Measurements from ENCODE around the gene METTL18.
A peak's percentile ranks its signal among the peaks of the same experiment; 100 is the strongest.

Gene METTL18

GRCh38 chr1:169793730-169794129 is 977 bp downstream of the METTL18 start:
- Histone ChIP-seq H3K9me3 (ENCODE audit: control extremely low read depth in 1 of 5, control insufficient read depth in 4 of 5, insufficient read depth in 2 of 5, low read depth in 1 of 5, low read length in 4 of 5) (no peaks in the 10 kb centered on the region), H3K4me1 (ENCODE audit: control extremely low read depth in 1 of 4, control insufficient read depth in 4 of 4, insufficient read depth in 4 of 4, low read length in 3 of 4) (peaks cover 9 to 26% (median 17%) of the 10 kb centered on the region in 4 experiments), H3K27ac (ENCODE audit: insufficient read depth in 1 of 2, low read depth in 1 of 2, low read length in 2 of 2, poor library complexity in 1 of 2, severe bottlenecking in 2 of 2) (peak overlapping the region; percentile 4 to 91), H3K27me3 (replicated peaks in 2 of 5; ENCODE audit: control insufficient read depth in 4 of 5, insufficient read depth in 5 of 5, low read length in 4 of 5) (no peaks in the 10 kb centered on the region), H3K36me3 (ENCODE audit: control insufficient read depth in 4 of 4, insufficient read depth in 4 of 4, low read length in 3 of 4) (peaks cover 3 to 7% (median 3%) of the 10 kb centered on the region in 4 experiments), H3K4me3 (ENCODE audit: control insufficient read depth in 1 of 7, extremely low read depth in 1 of 7, insufficient read depth in 4 of 7, low read depth in 2 of 7, low read length in 6 of 7) (peak overlapping the region in 6 of 7 experiments; percentile 96 to 100 (median 98))
- no peak for DNase-seq
- ChIA-PET POLR2A (interaction anchor here (0.6 kb wide), 1 partner anchor 13 kb away, joined by 5 read pairs; no protein-coding TSS in a partner anchor), CTCF (interaction anchor here (1.4 to 2.1 kb wide), 4 partner anchors 9 to 242 kb away, joined by 4 to 9 read pairs (median 6); no protein-coding TSS in a partner anchor)
- WGBS (ENCODE audit: insufficient coverage) = no CpG with 5 or more reads among the region's 1 CpG

- ChIA-PET CTCF (no interaction called here), POLR2A (interaction anchor here (0.6 to 0.7 kb wide), 2 partner anchors 13 to 70 kb away, joined by 3 to 5 read pairs; no protein-coding TSS in a partner anchor)
- WGBS (ENCODE audit: insufficient coverage) = no CpG with 5 or more reads among the region's 2 CpGs
- DNase-seq = no peak
- peaks cover 0 to 10% (median 0%) of the 10 kb centered on the region in 5 experiments for H3K27me3 ChIP-seq (replicated peaks in 2 of 5; ENCODE audit: control insufficient read depth in 4 of 5, insufficient read depth in 5 of 5, low read length in 4 of 5)
- H3K4me1 ChIP-seq (ENCODE audit: control extremely low read depth in 1 of 4, control insufficient read depth in 4 of 4, insufficient read depth in 4 of 4, low read length in 3 of 4) = peaks cover 0 to 2% (median under 1%) of the 10 kb centered on the region in 4 experiments
- H3K36me3 ChIP-seq (ENCODE audit: control insufficient read depth in 4 of 4, insufficient read depth in 4 of 4, low read length in 3 of 4) = peaks cover 0 to 7% (median 3%) of the 10 kb centered on the region in 4 experiments
- no peaks in the 10 kb centered on the region for H3K9me3 ChIP-seq (ENCODE audit: control extremely low read depth in 1 of 5, control insufficient read depth in 4 of 5, insufficient read depth in 2 of 5, low read depth in 1 of 5, low read length in 4 of 5)
- no peak overlapping the region for H3K27ac ChIP-seq (ENCODE audit: insufficient read depth in 1 of 2, low read depth in 1 of 2, low read length in 2 of 2, poor library complexity in 1 of 2, severe bottlenecking in 2 of 2)
- H3K4me3 ChIP-seq (ENCODE audit: control insufficient read depth in 1 of 7, extremely low read depth in 1 of 7, insufficient read depth in 4 of 7, low read depth in 2 of 7, low read length in 6 of 7) = no peak overlapping the region
Measured at GRCh38 chr1:169788402-169788801, 6.3 kb downstream of the METTL18 start.

- Histone ChIP-seq H3K9me3 (ENCODE audit: control extremely low read depth in 1 of 5, control insufficient read depth in 4 of 5, insufficient read depth in 2 of 5, low read depth in 1 of 5, low read length in 4 of 5) (no peaks in the 10 kb centered on the region), H3K4me3 (ENCODE audit: control insufficient read depth in 1 of 7, extremely low read depth in 1 of 7, insufficient read depth in 4 of 7, low read depth in 2 of 7, low read length in 6 of 7) (no peak overlapping the region), H3K27ac (ENCODE audit: insufficient read depth in 1 of 2, low read depth in 1 of 2, low read length in 2 of 2, poor library complexity in 1 of 2, severe bottlenecking in 2 of 2) (no peak overlapping the region), H3K4me1 (ENCODE audit: control extremely low read depth in 1 of 4, control insufficient read depth in 4 of 4, insufficient read depth in 4 of 4, low read length in 3 of 4) (no peaks in the 10 kb centered on the region), H3K36me3 (ENCODE audit: control insufficient read depth in 4 of 4, insufficient read depth in 4 of 4, low read length in 3 of 4) (no peaks in the 10 kb centered on the region), H3K27me3 (replicated peaks in 2 of 5; ENCODE audit: control insufficient read depth in 4 of 5, insufficient read depth in 5 of 5, low read length in 4 of 5) (peaks cover 0 to 10% (median 0%) of the 10 kb centered on the region in 5 experiments)
- CTCF ChIA-PET = interaction anchor here (0.9 kb wide), 1 partner anchor 186 kb away, joined by 3 read pairs; no protein-coding TSS in a partner anchor
- POLR2A ChIA-PET = interaction anchor here (0.6 kb wide), 1 partner anchor 101 kb away, joined by 3 read pairs; no protein-coding TSS in a partner anchor
- DNase-seq = no peak
- WGBS (ENCODE audit: insufficient coverage) = 96% methylated on average over 3 of the region's 3 CpGs
Measured at GRCh38 chr1:169786974-169787373, 7.7 kb downstream of the METTL18 start.

GRCh38 chr1:169785267-169785666 is 9.4 kb downstream of the METTL18 start:
- POLR2A ChIA-PET = no interaction called here
- 90% methylated on average over 1 of the region's 6 CpGs for WGBS (ENCODE audit: insufficient coverage)

GRCh38 chr1:169784102-169784501 is 10.6 kb downstream of the METTL18 start:
- no peak overlapping the region for H3K27ac ChIP-seq (ENCODE audit: insufficient read depth in 1 of 2, low read depth in 1 of 2, low read length in 2 of 2, poor library complexity in 1 of 2, severe bottlenecking in 2 of 2)
- H3K27me3 ChIP-seq (replicated peaks in 2 of 5; ENCODE audit: control insufficient read depth in 4 of 5, insufficient read depth in 5 of 5, low read length in 4 of 5) = peaks cover 0 to 10% (median 0%) of the 10 kb centered on the region in 5 experiments
- no peaks in the 10 kb centered on the region for H3K36me3 ChIP-seq (ENCODE audit: control insufficient read depth in 4 of 4, insufficient read depth in 4 of 4, low read length in 3 of 4)
- ChIA-PET CTCF (interaction anchor here (1.0 to 1.2 kb wide), 2 partner anchors 10 to 20 kb away, joined by 3 read pairs; partner anchors contain the start of gene METTL18), POLR2A (no interaction called here)
- H3K9me3 ChIP-seq (ENCODE audit: control extremely low read depth in 1 of 5, control insufficient read depth in 4 of 5, insufficient read depth in 2 of 5, low read depth in 1 of 5, low read length in 4 of 5) = no peaks in the 10 kb centered on the region
- H3K4me1 ChIP-seq (ENCODE audit: control extremely low read depth in 1 of 4, control insufficient read depth in 4 of 4, insufficient read depth in 4 of 4, low read length in 3 of 4) = peaks cover 0 to 6% (median 3%) of the 10 kb centered on the region in 4 experiments
- DNase-seq = no peak
- no peak overlapping the region for H3K4me3 ChIP-seq (ENCODE audit: control insufficient read depth in 1 of 7, extremely low read depth in 1 of 7, insufficient read depth in 4 of 7, low read depth in 2 of 7, low read length in 6 of 7)

More at GRCh38 chr1:169785267-169785666, 9.4 kb downstream of the METTL18 start:
- CTCF ChIA-PET = interaction anchor here (1.0 to 1.2 kb wide), 2 partner anchors 9 to 21 kb away, joined by 3 read pairs; partner anchors contain the start of gene METTL18
- Histone ChIP-seq H3K4me3 (ENCODE audit: control insufficient read depth in 1 of 7, extremely low read depth in 1 of 7, insufficient read depth in 4 of 7, low read depth in 2 of 7, low read length in 6 of 7) (no peak overlapping the region), H3K27ac (ENCODE audit: insufficient read depth in 1 of 2, low read depth in 1 of 2, low read length in 2 of 2, poor library complexity in 1 of 2, severe bottlenecking in 2 of 2) (no peak overlapping the region), H3K36me3 (ENCODE audit: control insufficient read depth in 4 of 4, insufficient read depth in 4 of 4, low read length in 3 of 4) (no peaks in the 10 kb centered on the region), H3K4me1 (ENCODE audit: control extremely low read depth in 1 of 4, control insufficient read depth in 4 of 4, insufficient read depth in 4 of 4, low read length in 3 of 4) (no peaks in the 10 kb centered on the region), H3K27me3 (replicated peaks in 2 of 5; ENCODE audit: control insufficient read depth in 4 of 5, insufficient read depth in 5 of 5, low read length in 4 of 5) (peaks cover 0 to 10% (median 0%) of the 10 kb centered on the region in 5 experiments), H3K9me3 (ENCODE audit: control extremely low read depth in 1 of 5, control insufficient read depth in 4 of 5, insufficient read depth in 2 of 5, low read depth in 1 of 5, low read length in 4 of 5) (no peaks in the 10 kb centered on the region)
- no peak for DNase-seq

- Histone ChIP-seq H3K27me3 (replicated peaks in 2 of 5; ENCODE audit: control insufficient read depth in 4 of 5, insufficient read depth in 5 of 5, low read length in 4 of 5) (peaks cover 0 to 10% (median 0%) of the 10 kb centered on the region in 5 experiments), H3K36me3 (ENCODE audit: control insufficient read depth in 4 of 4, insufficient read depth in 4 of 4, low read length in 3 of 4) (no peaks in the 10 kb centered on the region), H3K9me3 (ENCODE audit: control extremely low read depth in 1 of 5, control insufficient read depth in 4 of 5, insufficient read depth in 2 of 5, low read depth in 1 of 5, low read length in 4 of 5) (no peaks in the 10 kb centered on the region), H3K4me3 (ENCODE audit: control insufficient read depth in 1 of 7, extremely low read depth in 1 of 7, insufficient read depth in 4 of 7, low read depth in 2 of 7, low read length in 6 of 7) (no peak overlapping the region), H3K4me1 (ENCODE audit: control extremely low read depth in 1 of 4, control insufficient read depth in 4 of 4, insufficient read depth in 4 of 4, low read length in 3 of 4) (peaks cover 0 to 6% (median 3%) of the 10 kb centered on the region in 4 experiments), H3K27ac (ENCODE audit: insufficient read depth in 1 of 2, low read depth in 1 of 2, low read length in 2 of 2, poor library complexity in 1 of 2, severe bottlenecking in 2 of 2) (no peak overlapping the region)
- WGBS (ENCODE audit: insufficient coverage) = 57% methylated on average over 1 of the region's 3 CpGs
- CTCF ChIA-PET = interaction anchor here (0.6 to 1.4 kb wide), 2 partner anchors 9 to 210 kb away, joined by 3 to 4 read pairs; no protein-coding TSS in a partner anchor
- POLR2A ChIA-PET = no interaction called here
- DNase-seq = no peak
Measured at GRCh38 chr1:169782596-169782995, 12.1 kb downstream of the METTL18 start.

- peak in 1 of 3 donors; percentile 9 for DNase-seq
- Histone ChIP-seq H3K4me1 (ENCODE audit: control extremely low read depth in 1 of 4, control insufficient read depth in 4 of 4, insufficient read depth in 4 of 4, low read length in 3 of 4) (peaks cover 0 to 6% (median 3%) of the 10 kb centered on the region in 4 experiments), H3K9me3 (ENCODE audit: control extremely low read depth in 1 of 5, control insufficient read depth in 4 of 5, insufficient read depth in 2 of 5, low read depth in 1 of 5, low read length in 4 of 5) (no peaks in the 10 kb centered on the region), H3K4me3 (ENCODE audit: control insufficient read depth in 1 of 7, extremely low read depth in 1 of 7, insufficient read depth in 4 of 7, low read depth in 2 of 7, low read length in 6 of 7) (no peak overlapping the region), H3K27me3 (replicated peaks in 2 of 5; ENCODE audit: control insufficient read depth in 4 of 5, insufficient read depth in 5 of 5, low read length in 4 of 5) (peaks cover 0 to 7% (median 0%) of the 10 kb centered on the region in 5 experiments), H3K27ac (ENCODE audit: insufficient read depth in 1 of 2, low read depth in 1 of 2, low read length in 2 of 2, poor library complexity in 1 of 2, severe bottlenecking in 2 of 2) (no peak overlapping the region), H3K36me3 (ENCODE audit: control insufficient read depth in 4 of 4, insufficient read depth in 4 of 4, low read length in 3 of 4) (no peaks in the 10 kb centered on the region)
- 8% methylated on average over 4 of the region's 4 CpGs for WGBS (ENCODE audit: insufficient coverage)
- ChIA-PET CTCF (interaction anchor here (0.5 kb wide), 1 partner anchor 10 kb away, joined by 3 read pairs; no protein-coding TSS in a partner anchor), POLR2A (no interaction called here)
Measured at GRCh38 chr1:169779970-169780369, 14.7 kb downstream of the METTL18 start.
